ENCODE results near the gene PVALB.

PVALB gene

GRCh38 chr22:36862251-36863242 is 45.7 kb upstream of the PVALB start:
- DNase-seq (ENCODE audit: low read depth, low spot score): no peak
- TF ChIP-seq, protein P1, sequence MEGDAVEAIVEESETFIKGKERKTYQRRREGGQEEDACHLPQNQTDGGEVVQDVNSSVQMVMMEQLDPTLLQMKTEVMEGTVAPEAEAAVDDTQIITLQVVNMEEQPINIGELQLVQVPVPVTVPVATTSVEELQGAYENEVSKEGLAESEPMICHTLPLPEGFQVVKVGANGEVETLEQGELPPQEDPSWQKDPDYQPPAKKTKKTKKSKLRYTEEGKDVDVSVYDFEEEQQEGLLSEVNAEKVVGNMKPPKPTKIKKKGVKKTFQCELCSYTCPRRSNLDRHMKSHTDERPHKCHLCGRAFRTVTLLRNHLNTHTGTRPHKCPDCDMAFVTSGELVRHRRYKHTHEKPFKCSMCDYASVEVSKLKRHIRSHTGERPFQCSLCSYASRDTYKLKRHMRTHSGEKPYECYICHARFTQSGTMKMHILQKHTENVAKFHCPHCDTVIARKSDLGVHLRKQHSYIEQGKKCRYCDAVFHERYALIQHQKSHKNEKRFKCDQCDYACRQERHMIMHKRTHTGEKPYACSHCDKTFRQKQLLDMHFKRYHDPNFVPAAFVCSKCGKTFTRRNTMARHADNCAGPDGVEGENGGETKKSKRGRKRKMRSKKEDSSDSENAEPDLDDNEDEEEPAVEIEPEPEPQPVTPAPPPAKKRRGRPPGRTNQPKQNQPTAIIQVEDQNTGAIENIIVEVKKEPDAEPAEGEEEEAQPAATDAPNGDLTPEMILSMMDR (IDR thresholded peaks at IDR 0.05; ENCODE audit: low read depth, low read length): no peak

DNA sequence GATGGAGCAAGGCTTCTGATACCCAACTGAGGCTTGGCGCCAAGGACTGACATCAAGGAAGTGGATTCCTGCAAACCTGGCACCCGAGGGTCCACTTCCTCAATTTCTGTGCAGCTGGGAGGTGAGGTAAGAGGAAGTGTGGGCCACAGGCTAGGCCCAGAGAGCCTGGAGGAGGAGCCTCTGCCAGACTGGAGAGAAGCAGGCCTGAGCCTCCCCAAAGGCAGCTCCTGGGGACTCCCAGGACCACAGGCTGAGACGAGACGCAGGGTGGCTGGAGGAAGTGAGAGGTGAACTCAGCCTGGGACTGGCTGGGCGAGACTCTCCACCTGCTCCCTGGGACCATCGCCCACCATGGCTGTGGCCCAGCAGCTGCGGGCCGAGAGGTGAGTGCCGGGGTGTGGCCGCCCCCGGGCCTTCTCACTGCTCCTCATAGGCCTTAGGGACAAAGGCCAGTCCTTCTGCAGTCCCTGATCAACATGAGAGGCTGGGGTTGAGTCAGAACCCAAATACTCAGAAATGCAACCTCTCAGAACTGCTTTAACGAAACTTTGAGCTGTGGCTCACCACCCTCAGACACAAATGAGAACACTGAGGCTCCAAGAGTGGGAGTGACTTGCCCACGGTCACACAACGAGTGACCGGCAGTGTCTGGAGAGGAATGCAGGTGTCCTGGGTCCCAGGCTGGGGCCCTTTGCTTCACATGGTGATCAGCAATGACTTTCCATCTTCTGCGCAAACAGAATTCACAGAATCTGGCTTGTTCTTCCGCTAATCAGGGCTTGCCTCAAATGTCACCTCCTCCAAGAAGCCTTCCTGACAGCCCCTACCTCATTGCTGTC is 44.2 kb upstream of the PVALB start, which contains the start of gene NCF4:
Gene NCF4, plus strand, starts transcription at position 186 of the 839 bp plus-strand sequence. Its CDS starts 166 bp downstream, at position 352.
- DNase-seq (ENCODE audit: low read depth, low spot score): no peak
- in situ Hi-C loops (cut with HindIII; ENCODE audit: low sequenced_read_pairs): no loop called here
- H3K4me3 ChIP-seq (ENCODE audit: low read depth, low read length): no peak within 1 kb of the TSS
- TF ChIP-seq, protein P1 (IDR thresholded peaks at IDR 0.05; ENCODE audit: low read depth, low read length): no peak

More at GRCh38 chr22:36862251-36863242, 45.7 kb upstream of the PVALB start:
- H3K4me3 ChIP-seq (ENCODE audit: low read depth, low read length): no peak overlapping the region
- in situ Hi-C loops (cut with HindIII; ENCODE audit: low sequenced_read_pairs): no loop called here

- TF ChIP-seq, protein P1 (IDR thresholded peaks at IDR 0.05; ENCODE audit: low read depth, low read length): no peak
- in situ Hi-C loops (cut with HindIII; ENCODE audit: low sequenced_read_pairs): no loop called here
- DNase-seq (ENCODE audit: low read depth, low spot score): no peak
- H3K4me3 ChIP-seq (ENCODE audit: low read depth, low read length): no peak overlapping the region
Observed at GRCh38 chr22:36860438-36860820, 43.6 kb upstream of the PVALB start.

GRCh38 chr22:36860017-36860416 is 43.2 kb upstream of the PVALB start:
- DNase-seq (ENCODE audit: low read depth, low spot score): no peak
- no peak overlapping the region for H3K4me3 ChIP-seq (ENCODE audit: low read depth, low read length)
- TF ChIP-seq, protein P1 (IDR thresholded peaks at IDR 0.05; ENCODE audit: low read depth, low read length): no peak
- in situ Hi-C loops (cut with HindIII; ENCODE audit: low sequenced_read_pairs): no loop called here

DNA sequence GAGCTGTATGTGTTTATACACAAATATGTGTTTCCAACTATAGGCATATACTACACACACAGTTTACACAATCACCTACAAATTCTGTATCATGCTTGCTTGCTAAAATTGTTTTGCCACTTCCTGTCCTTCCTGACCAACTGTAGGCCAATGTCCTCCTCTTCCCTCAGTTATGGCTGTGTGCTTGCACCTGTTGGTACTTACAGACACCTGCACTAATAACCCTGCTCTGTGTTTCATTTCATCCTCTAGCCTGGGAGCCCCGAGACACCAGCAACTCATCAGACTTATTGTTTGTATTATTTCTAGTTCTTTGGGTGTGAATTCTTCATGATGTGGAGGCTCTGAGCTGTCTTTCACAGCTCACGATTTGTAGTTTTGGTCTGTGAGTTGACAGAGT is 42.1 kb upstream of the PVALB start:
- in situ Hi-C loops (cut with HindIII; ENCODE audit: low sequenced_read_pairs): no loop called here
- TF ChIP-seq, protein P1 (IDR thresholded peaks at IDR 0.05; ENCODE audit: low read depth, low read length): no peak
- DNase-seq (ENCODE audit: low read depth, low spot score): no peak
- no peak overlapping the region for H3K4me3 ChIP-seq (ENCODE audit: low read depth, low read length)

DNA sequence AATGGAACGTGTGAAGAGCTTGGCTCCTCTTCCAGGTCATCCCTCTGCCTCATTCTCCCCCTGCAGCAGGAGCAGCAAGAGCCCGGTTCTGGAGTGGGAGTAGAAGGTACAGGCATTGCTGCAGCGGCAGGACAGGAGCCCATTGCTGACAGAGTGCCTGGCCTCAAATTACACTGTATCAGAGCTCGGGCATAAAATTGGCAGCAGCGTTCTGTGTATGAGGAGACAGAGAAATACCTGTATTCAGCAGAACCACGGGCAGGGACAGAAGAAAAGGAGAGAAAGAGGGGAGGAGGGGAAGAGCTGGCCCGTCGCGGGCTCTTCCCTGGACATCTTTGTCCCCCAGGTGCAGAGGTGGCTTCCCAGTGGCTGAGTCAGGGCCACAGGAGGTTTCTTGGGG is 41.3 kb upstream of the PVALB start:
- TF ChIP-seq, protein P1 (IDR thresholded peaks at IDR 0.05; ENCODE audit: low read depth, low read length): no peak
- no peak overlapping the region for H3K4me3 ChIP-seq (ENCODE audit: low read depth, low read length)
- in situ Hi-C loops (cut with HindIII; ENCODE audit: low sequenced_read_pairs): no loop called here
- no peak for DNase-seq (ENCODE audit: low read depth, low spot score)
